Measurements from ENCODE around the gene FPGS. TPM values are rescaled to one million over a fixed set of nuclear protein-coding genes. Genes with fewer than 3 reads are reported as not detected.

FPGS gene
- total RNA-seq, 2 donors from 2014 or later: 43.9 to 47.0 TPM

DNA sequence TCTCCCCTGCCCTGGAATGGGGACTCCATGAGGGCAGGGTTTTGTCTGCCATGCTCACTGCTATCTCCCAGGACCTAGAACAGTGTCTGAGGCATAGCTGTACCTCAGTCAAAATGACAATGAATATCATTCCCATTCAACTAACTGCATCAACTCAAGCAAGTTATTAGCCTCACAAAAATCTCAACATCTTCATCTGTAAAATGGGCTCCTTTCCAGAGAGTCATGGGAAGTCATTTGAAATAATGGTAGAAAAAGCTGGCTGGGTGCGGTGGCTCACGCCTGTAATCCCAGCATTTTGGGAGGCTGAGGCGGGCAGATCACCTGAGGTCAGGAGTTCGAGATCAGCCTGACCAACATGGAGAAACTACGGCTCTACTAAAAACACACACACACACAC lies 33.6 kb upstream of the FPGS start:
- Histone ChIP-seq H3K36me3 (no peaks in the 10 kb centered on the region), H3K27ac (peak overlapping the region; percentile 71 to 83), H3K4me1 (peaks cover 0 to 50% of the 10 kb centered on the region in 2 donors), H3K9me3 (no peaks in the 10 kb centered on the region), H3K4me3 (peak overlapping the region; percentile 2 to 59), H3K27me3 (no peaks in the 10 kb centered on the region)
- DNase-seq (ENCODE audit: low spot score): no peak
- TF ChIP-seq, protein P1, sequence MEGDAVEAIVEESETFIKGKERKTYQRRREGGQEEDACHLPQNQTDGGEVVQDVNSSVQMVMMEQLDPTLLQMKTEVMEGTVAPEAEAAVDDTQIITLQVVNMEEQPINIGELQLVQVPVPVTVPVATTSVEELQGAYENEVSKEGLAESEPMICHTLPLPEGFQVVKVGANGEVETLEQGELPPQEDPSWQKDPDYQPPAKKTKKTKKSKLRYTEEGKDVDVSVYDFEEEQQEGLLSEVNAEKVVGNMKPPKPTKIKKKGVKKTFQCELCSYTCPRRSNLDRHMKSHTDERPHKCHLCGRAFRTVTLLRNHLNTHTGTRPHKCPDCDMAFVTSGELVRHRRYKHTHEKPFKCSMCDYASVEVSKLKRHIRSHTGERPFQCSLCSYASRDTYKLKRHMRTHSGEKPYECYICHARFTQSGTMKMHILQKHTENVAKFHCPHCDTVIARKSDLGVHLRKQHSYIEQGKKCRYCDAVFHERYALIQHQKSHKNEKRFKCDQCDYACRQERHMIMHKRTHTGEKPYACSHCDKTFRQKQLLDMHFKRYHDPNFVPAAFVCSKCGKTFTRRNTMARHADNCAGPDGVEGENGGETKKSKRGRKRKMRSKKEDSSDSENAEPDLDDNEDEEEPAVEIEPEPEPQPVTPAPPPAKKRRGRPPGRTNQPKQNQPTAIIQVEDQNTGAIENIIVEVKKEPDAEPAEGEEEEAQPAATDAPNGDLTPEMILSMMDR (IDR thresholded peaks at IDR 0.05): no peak

GRCh38 chr9:127769929-127770582 lies 32.6 kb upstream of the FPGS start:
- no peak for DNase-seq (ENCODE audit: low spot score)
- TF ChIP-seq, protein P1 (IDR thresholded peaks at IDR 0.05): no peak
- Histone ChIP-seq H3K36me3 (no peaks in the 10 kb centered on the region), H3K27ac (peak overlapping the region; percentile 71 to 83), H3K4me1 (peaks cover 0 to 40% of the 10 kb centered on the region in 2 donors), H3K9me3 (no peaks in the 10 kb centered on the region), H3K27me3 (no peaks in the 10 kb centered on the region), H3K4me3 (peak overlapping the region; percentile 55 to 59)

- no peaks in the 10 kb centered on the region for H3K27me3 ChIP-seq
- H3K27ac ChIP-seq: peak overlapping the region; percentile 71 to 83
- TF ChIP-seq, protein P1 (IDR thresholded peaks at IDR 0.05): no peak
- H3K4me1 ChIP-seq: peaks cover 0 to 37% of the 10 kb centered on the region in 2 donors
- DNase-seq (ENCODE audit: low spot score): no peak
- H3K4me3 ChIP-seq: peak overlapping the region; percentile 55 to 59
- H3K36me3 ChIP-seq: no peaks in the 10 kb centered on the region
- no peaks in the 10 kb centered on the region for H3K9me3 ChIP-seq
These were observed 32.1 kb upstream of the FPGS start for GRCh38 chr9:127770583-127770904.

DNA sequence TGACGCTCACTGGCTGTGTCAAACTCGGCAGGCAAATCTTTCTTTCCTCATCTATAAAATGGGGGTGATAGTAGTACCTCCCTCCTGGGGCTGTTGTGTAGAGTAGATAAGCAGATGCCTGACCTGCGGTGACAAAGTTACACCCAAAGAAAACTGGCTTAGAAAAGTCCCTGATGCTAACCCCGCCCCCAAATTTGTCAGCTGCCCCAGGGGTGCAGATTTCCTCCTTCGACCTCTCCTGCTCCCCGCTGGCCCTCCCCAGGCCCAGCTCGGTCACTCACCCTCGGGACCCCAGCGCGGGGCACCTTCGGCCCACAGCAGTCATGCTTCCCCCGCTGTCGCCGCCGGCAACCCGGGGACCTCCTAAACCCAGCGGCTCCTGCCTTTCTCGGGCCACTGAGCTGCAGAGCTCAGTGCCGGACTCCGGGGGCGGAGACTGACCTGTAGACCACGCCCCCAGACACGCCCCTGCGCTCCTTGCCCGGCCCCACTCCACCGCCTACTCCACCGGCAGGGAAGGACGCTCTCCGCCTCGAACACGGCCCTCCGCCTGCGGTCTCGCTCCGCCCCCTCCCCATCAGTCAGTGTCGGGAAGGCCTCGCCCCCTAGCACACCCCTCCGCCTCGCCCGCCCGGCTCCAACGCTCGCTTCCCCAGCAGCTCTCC lies 31.6 kb upstream of the FPGS start:
- Histone ChIP-seq H3K4me3 (peak overlapping the region; percentile 55 to 59), H3K4me1 (peaks cover 0 to 37% of the 10 kb centered on the region in 2 donors), H3K36me3 (no peaks in the 10 kb centered on the region), H3K27ac (peak overlapping the region; percentile 71 to 83), H3K9me3 (no peaks in the 10 kb centered on the region), H3K27me3 (no peaks in the 10 kb centered on the region)
- peak; percentile 98 for DNase-seq (ENCODE audit: low spot score)
- TF ChIP-seq, protein P1 (IDR thresholded peaks at IDR 0.05): no peak

DNA sequence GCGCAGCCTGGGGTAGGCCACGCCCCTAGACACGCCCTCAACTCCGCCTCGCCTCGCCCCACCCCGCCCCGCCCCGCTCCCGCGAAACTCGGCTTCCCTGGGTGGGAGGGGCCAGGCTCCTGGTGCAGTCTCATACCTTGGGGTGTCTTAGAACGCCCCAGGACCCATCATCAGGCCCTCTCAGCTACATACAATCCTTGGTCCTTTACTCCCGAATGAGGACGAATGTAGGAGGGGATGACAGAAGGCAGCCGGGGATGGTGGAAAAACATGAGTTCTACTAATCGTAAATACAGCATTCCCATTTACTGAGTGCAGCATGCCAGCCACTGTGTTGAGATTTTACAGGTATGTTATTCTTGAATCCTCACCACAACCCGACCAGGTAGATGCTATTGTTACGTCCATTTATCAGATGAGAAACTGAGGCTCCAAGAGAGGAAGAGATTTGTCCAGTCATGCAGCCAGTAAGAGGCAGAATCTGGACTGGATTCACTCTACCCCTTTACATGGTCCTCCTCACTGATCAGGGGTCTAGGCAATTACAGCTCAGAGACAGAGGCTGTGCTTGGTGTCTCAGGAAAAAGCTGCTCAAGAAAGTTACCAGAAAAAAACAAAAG lies 31.0 kb upstream of the FPGS start:
- peak overlapping the region in 1 of 2 donors; percentile 41 for H3K27ac ChIP-seq
- peaks cover 0 to 35% of the 10 kb centered on the region in 2 donors for H3K4me1 ChIP-seq
- TF ChIP-seq, protein P1 (IDR thresholded peaks at IDR 0.05): no peak

More for the DNA sequence above, 31.0 kb upstream of the FPGS start:
- no peak for DNase-seq (ENCODE audit: low spot score)
- H3K27me3 ChIP-seq: no peaks in the 10 kb centered on the region
- no peaks in the 10 kb centered on the region for H3K36me3 ChIP-seq
- peak overlapping the region; percentile 9 to 59 for H3K4me3 ChIP-seq
- H3K9me3 ChIP-seq: no peaks in the 10 kb centered on the region

Measured in right atrium auricular region (tissue), 2 donors.